ENCODE measurements around the gene CACNA1F. TPM values are rescaled to one million over a fixed set of nuclear protein-coding genes. Genes with fewer than 3 reads are reported as not detected.

Gene CACNA1F
- total and polyA plus RNA-seq, 9 of the 15 experiments (the other 6 are each of a cell fraction or from before 2014, with no cell fraction given): under 0.01 to 0.41 (median 0.03) TPM; not detected in 3

DNA sequence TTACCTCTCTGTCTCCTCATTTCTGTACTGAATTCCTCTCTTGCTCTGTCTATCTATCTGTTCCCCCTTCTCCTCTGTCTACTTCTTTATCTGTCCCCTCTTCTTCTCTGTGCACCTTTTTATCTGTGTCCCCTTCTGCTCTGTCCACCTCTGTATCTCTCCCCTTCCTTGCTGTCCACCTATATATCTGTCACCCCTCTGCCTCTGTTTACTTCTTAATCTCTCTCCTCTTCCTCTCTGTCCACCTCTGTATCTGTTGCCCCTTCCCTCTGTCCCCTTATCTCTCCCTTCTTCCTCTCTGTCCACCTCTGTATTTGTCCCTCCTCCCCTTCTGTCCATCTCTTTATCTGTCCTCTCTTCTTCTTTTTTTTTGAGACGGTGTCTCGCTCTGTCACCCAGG lies 11.1 kb upstream of the CACNA1F start (continued):
- TF ChIP-seq NR4A1 (CRISPR knock-in tag; IDR thresholded peaks at IDR 0.05) (no peak), NR4A1 (tag; IDR thresholded peaks at IDR 0.05) (peak; percentile 38; the same call in 1 of the 2 replicates), NEUROD1 (IDR thresholded peaks at IDR 0.05; ENCODE audit: borderline replicate concordance, low read depth, low read length, partially characterized antibody) (no peak), ZNF143 (CRISPR knock-in tag; IDR thresholded peaks at IDR 0.05) (no peak), ZNF583 (CRISPR knock-in tag; IDR thresholded peaks at IDR 0.05) (no peak), ZNF717 (CRISPR knock-in tag; IDR thresholded peaks at IDR 0.05) (no peak), ZNF407 (IDR thresholded peaks at IDR 0.05; ENCODE audit: low read depth) (peak; percentile 79), THRA (IDR thresholded peaks at IDR 0.05) (no peak), ZBTB5 (IDR thresholded peaks at IDR 0.05) (peak; percentile 71; the same call in 1 of the 2 replicates), KDM1A (IDR thresholded peaks at IDR 0.05) (peak; percentile 89 to 90)
- TF ChIP-seq, protein P1, sequence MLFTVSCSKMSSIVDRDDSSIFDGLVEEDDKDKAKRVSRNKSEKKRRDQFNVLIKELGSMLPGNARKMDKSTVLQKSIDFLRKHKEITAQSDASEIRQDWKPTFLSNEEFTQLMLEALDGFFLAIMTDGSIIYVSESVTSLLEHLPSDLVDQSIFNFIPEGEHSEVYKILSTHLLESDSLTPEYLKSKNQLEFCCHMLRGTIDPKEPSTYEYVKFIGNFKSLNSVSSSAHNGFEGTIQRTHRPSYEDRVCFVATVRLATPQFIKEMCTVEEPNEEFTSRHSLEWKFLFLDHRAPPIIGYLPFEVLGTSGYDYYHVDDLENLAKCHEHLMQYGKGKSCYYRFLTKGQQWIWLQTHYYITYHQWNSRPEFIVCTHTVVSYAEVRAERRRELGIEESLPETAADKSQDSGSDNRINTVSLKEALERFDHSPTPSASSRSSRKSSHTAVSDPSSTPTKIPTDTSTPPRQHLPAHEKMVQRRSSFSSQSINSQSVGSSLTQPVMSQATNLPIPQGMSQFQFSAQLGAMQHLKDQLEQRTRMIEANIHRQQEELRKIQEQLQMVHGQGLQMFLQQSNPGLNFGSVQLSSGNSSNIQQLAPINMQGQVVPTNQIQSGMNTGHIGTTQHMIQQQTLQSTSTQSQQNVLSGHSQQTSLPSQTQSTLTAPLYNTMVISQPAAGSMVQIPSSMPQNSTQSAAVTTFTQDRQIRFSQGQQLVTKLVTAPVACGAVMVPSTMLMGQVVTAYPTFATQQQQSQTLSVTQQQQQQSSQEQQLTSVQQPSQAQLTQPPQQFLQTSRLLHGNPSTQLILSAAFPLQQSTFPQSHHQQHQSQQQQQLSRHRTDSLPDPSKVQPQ (CRISPR knock-in tag; IDR thresholded peaks at IDR 0.05; ENCODE audit: borderline replicate concordance): no peak
- TF ChIP-seq, protein P2, sequence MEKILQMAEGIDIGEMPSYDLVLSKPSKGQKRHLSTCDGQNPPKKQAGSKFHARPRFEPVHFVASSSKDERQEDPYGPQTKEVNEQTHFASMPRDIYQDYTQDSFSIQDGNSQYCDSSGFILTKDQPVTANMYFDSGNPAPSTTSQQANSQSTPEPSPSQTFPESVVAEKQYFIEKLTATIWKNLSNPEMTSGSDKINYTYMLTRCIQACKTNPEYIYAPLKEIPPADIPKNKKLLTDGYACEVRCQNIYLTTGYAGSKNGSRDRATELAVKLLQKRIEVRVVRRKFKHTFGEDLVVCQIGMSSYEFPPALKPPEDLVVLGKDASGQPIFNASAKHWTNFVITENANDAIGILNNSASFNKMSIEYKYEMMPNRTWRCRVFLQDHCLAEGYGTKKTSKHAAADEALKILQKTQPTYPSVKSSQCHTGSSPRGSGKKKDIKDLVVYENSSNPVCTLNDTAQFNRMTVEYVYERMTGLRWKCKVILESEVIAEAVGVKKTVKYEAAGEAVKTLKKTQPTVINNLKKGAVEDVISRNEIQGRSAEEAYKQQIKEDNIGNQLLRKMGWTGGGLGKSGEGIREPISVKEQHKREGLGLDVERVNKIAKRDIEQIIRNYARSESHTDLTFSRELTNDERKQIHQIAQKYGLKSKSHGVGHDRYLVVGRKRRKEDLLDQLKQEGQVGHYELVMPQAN (IDR thresholded peaks at IDR 0.05; ENCODE audit: borderline replicate concordance): peak; percentile 39; the same call in 1 of the 2 replicates
